HG03439 (cell line): ENCODE measurements around the gene TRPC4.
"Not testable (repeated sequence)": the region's sequence is repeated elsewhere in the genome, so short reads cannot be mapped to it uniquely, and the experiment has no call there.

ENCODE experiments used
- ATAC-seq: cut with Tn5 transposase; IDR thresholded peaks from one replicate; pipeline ENCODE4 v1.9.1; 2021; ENCODE audit warnings: mild to moderate bottlenecking, moderate library complexity; ENCODE audit not compliant: unreplicated experiment

Gene TRPC4

DNA sequence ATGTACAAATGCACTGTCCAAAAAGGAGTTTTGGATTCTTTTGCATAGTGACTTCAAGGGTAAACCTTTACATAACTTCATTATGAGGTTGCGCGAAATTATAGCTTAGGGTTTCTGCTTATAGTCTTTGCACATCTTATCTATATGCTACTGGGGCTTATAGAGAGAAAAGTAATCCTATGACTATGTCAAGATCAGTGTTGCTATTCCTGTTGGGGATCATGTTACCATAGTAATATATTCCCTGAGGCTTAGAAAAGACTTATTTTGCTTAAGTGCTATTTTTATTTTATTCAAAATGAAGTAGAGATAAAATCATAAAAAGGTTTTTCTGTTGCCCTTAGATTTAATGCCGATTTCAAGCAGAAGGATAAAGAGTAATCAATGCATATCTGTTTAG, 256.3 kb downstream of the TRPC4 start:
- ATAC-seq: no peak

DNA sequence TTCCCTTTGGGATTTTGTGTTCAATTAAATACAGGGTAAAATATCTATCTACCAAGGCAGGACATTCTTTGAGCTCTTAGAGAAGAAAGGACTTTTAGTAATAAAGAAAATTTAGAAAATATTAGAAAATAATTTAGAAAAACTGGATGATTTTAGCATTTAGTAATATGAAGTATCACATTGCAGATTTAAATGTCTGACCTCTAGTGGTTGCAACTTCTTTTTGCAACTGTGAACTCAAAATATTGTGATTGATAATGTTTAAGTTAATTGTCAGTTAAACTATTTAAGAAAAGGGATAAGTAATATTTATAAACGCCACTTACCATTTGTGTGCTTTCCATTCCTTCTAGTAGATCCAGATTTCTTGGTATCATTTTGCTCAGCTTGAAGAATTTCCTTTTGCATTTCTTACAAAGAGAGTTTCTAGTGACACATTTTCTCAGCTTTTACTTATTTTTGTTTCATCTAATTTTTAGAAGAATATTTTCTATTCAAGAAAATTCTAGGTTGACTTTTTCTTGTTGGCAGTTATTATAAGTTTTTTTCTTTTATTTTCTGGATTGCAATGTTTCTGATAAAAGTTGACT, 260.7 kb downstream of the TRPC4 start:
- ATAC-seq: no peak

DNA sequence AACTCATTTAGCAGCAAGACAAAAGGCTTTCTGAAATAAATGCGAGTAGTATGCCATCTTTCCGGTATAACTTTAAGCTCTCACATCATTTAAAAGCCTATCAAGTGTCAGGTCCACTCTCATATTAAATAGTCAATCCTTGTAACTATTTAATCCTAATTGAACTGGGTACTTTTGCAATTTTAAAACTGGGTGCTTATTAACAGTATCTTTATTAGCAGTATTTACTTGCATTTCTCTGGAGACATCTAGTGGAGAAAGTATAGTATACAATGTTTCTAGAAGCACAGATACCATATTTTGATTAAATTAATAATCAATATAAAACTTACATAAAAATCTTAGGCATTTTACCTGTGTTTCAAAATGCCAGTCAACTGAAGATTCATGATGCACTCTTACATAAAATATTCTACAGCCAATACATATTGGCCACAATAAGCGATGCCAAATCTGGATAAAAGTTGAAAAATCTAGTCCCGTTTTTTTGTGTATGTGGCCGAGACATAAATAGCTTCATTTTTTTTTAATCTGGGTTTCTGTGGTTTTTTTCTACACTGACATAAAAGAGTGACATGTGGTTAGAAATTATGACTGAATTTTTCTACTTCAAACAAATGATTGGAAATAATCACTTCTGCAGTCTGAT, 266.7 kb downstream of the TRPC4 start:
- no peak for ATAC-seq

DNA sequence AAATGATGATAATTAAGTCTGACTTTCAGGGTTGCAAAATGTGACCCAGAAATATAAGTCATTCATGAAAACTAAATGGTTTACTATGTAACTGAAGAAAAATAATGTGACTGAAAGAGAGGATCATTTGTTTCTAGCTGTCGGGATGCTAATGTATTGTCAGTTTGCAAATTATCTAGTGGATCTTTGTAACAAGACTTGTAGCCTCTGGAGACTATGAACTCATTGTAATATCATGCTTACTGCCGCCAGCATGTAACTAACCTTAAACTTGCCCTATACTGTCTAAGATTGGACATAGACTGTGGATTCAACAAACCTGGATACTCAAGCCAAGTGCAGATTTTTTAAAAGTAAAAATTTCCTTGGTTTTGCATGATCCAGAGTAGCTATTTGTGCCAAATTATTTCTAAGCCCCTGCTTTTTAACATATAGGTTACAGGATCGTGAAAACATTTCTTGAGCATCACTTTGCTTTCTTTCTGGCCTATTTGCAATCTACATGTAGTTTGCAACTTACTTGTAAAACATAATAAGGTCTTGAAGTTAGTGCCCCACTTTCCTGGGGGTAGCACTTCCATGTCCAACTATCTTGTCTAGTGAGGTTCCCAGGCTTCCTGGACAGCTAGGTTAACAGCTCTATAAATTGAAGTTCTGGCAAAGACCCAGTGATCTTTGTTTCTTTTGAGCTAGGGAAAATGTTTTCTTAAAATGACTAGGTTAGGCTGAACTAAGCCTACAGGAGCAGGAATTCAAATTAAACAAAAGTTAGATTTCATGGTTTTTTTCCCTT, 267.7 kb downstream of the TRPC4 start:
- no peak for ATAC-seq

DNA sequence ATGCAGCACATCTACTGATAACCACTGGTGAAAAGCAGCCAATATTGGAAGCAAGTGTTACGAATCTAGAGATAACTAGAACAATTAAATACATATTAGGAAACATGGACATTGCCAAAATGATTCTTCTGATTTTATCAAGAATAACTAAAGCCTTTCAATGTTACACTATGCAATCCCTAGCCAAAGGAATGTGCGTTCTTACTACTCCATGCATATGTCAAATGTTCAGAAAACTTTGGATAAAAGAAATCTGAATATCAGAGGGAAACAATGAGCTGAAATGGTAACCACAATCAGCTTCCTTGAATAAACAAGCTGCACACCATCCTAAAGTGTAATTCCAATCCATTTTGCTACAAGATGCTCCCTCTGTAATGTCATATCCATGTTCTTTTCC, 270.1 kb downstream of the TRPC4 start:
- ATAC-seq: no peak

DNA sequence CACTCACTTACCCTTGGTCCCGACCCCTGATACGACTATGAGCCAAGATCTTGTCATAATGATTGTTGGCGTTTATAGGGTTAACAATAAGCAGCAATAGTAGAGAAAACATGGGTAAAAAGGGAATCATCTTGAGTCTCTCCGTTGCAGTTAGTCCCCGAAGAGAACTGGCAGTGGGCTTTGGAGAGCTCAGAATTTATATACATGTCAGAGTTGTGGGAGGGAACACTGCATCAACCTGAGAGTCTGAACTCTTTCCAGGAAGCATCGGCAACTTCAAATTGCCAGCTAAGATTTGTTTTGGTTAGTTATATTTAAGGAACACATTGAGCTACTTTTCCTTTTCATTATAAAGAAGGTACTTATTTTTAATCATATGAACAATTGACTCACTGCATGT, 271.0 kb downstream of the TRPC4 start, which contains the start of gene POSTN:
Gene POSTN, minus strand, starts transcription at position 172 of the 400 bp plus-strand sequence. Its CDS starts 42 bp downstream, at position 130.
- ATAC-seq: no peak

DNA sequence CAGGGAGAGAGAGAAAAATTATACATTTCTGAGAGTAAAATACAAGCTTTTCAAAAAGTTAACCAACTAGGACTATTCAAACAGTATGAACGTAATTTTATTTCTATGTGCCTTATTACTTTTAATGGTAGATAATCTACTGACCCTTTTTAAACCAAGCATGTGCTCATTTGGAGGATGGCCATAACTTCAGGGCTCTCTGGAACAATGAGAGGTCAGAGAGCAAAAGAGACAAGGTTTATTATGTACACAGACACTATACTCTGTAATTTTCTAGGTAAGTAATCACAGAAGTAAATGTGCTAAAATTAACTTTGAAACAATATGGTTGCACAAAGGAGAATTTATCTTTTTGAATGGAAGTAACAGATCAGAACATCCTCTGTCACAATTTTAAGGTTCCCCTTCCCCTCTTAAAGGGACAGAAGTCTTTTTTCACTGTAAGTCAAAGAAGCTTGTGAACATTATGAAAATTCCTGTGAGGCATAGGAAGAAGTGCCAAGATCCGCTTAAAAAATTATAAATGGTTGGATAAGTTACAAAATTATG, 272.0 kb downstream of the TRPC4 start:
- ATAC-seq: no peak

DNA sequence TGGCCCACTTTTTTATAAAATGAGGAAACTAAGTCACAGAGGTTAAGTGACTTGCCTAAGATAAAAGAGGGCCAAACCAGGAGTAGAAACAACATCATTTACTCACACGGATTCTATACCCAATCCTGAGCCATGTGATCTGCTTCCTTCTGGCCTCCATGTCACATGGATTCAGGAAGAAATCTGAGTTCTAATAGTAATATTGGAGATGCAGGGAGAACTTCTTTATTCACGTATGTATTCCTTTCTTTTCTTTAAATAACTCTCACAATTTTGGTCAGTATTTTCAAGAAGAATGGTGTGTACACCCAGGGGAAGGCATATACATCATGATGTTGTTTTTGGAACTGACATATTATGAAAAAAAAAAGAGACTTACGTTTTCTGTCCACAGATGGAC, 272.8 kb downstream of the TRPC4 start:
- no peak for ATAC-seq

DNA sequence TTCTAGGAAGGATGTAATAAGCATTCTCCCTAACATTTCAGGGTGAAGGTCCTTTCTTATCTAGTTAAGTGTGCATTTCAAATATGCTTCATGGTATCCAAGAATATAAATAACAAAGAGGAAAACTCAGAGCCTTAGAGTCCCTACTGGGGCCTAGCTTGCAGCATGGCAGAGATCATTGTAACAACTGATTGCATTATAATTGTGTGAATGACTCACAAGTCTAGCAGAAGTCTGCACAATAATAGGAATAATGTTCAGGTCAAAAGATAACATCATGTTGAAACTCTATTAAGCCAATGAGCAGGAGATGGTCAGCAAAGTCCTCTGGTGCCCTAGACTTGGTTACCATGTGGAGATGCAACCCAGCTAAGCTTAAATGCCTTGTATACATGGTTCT, 274.4 kb downstream of the TRPC4 start:
- ATAC-seq: no peak

DNA sequence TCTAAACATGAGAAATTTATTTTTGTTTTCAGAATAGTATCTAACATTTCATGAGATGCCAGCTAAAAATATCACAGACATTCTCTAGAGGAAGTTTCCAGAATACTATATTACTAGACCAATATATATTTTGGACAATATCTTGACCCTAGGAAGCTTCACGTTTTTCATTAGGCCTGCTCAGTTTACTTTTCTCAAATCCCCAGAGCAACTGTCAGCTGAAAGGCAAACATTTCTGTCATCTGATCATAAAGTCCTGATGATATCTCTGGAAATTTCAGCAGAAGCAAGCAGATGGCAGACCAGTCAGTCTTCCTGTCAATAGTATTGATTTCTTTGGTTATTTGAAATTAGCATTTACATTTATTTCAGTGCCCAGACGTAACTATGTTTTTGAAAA, 275.0 kb downstream of the TRPC4 start:
- no peak for ATAC-seq

DNA sequence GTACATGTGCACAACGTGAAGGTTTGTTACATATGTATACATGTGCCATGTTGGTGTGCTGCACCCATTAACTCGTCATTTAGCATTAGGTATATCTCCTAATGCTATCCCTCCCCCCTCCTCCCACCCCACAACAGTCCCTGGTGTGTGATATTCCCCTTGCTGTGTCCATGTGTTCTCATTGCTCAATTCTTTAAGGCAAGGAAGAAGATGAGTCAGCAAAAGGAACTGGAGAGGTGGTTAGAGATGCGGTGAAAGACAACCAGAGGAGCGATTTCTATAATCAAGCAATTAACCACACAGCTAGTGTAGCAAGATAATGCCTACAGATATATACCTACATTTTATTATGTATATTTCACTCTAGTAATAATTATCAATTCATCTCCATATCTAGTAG, 280.2 kb downstream of the TRPC4 start:
- not testable (repeated sequence) for ATAC-seq

DNA sequence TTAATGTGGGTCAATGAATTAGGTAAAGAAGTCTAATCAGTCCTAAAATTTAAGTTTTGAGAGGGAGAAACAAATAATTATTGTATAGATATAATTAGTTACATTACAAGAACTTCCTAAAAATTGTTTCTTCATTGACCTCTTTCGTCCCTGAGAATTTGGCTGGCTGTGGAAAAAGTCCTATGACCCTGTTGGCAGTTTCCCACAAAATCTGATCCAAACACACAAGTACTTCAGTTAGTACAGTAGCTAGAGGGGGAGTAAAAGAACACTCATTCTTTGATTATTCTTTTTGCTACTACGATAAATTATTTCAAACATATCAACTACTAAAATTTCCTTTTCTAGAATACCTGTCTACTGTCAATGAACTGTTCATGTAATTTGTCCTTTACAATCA, 282.3 kb downstream of the TRPC4 start:
- no peak for ATAC-seq
